GM12865 (cell line): ENCODE measurements around the gene PLEKHA5.

Source experiments
- DNase-seq: peaks from one replicate; pipeline ENCODE4 v3.0.0; 2010; ENCODE audit warnings: low read depth
- H3K4me3 ChIP-seq: 2 replicates; pipeline ENCODE4 v1.5.1; 2011; ENCODE audit warnings: mild to moderate bottlenecking, low read depth, low read length, control low read depth
- TF ChIP-seq, protein P1 (sequence below): IDR thresholded peaks from 2 replicates; pipeline ENCODE4 v1.5.1; 2011; ENCODE audit warnings: low read length, control low read depth, low read depth, inconsistent platforms; ENCODE audit not compliant: insufficient read depth; ENCODE audit errors: missing control alignments

Gene PLEKHA5

GRCh38 chr12:19151298-19151697 is 21.8 kb downstream of the PLEKHA5 start:
- no peak overlapping the region for H3K4me3 ChIP-seq
- no peak for DNase-seq
- TF ChIP-seq, protein P1, sequence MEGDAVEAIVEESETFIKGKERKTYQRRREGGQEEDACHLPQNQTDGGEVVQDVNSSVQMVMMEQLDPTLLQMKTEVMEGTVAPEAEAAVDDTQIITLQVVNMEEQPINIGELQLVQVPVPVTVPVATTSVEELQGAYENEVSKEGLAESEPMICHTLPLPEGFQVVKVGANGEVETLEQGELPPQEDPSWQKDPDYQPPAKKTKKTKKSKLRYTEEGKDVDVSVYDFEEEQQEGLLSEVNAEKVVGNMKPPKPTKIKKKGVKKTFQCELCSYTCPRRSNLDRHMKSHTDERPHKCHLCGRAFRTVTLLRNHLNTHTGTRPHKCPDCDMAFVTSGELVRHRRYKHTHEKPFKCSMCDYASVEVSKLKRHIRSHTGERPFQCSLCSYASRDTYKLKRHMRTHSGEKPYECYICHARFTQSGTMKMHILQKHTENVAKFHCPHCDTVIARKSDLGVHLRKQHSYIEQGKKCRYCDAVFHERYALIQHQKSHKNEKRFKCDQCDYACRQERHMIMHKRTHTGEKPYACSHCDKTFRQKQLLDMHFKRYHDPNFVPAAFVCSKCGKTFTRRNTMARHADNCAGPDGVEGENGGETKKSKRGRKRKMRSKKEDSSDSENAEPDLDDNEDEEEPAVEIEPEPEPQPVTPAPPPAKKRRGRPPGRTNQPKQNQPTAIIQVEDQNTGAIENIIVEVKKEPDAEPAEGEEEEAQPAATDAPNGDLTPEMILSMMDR = no peak

- TF ChIP-seq, protein P1 = no peak
- DNase-seq = no peak
- no peak overlapping the region for H3K4me3 ChIP-seq
These were observed 23.9 kb downstream of the PLEKHA5 start for GRCh38 chr12:19153396-19153795.

- DNase-seq = no peak
- TF ChIP-seq, protein P1 = no peak
These were observed 25.2 kb downstream of the PLEKHA5 start for GRCh38 chr12:19154686-19155085.

DNA sequence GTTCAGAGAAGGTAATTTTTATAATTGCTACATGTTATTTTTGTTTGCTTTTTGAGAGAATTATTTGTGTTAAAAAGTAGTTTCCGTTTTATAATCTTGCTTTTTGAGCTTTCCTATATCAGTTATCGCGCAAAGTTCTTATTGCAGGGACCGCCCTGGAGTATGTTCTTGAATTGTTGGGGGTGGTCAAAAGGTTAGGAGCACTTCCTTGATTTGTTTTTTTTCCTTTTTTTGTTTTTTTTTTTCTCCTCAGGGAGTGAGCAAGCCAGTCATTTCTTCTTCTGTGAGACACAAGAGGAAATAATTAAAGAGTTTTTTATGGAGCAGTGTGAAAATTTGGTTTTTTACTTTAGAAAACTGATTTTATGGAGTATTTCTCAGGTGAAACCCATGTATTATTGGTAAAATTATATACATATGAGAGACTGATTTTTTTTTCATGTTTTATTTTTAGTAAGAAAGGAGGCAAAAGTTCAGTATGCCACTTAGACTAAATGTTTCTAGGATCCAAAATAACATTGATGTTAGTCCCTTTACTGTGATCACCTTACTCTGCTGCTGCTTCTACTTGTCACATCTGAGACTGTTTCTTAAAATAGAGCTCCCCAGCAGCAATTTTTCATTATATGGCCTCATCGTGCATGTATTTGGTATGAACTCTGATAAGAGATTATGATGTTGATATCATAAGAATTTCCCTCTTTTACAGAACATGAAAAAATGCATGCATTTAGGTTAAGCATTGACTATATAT is 26.6 kb downstream of the PLEKHA5 start:
- no peak overlapping the region for H3K4me3 ChIP-seq
- TF ChIP-seq, protein P1 = no peak
- DNase-seq = no peak

More at GRCh38 chr12:19154686-19155085, 25.2 kb downstream of the PLEKHA5 start:
- H3K4me3 ChIP-seq = no peak overlapping the region

GRCh38 chr12:19158923-19159322 is 29.4 kb downstream of the PLEKHA5 start:
- TF ChIP-seq, protein P1 = no peak
- no peak overlapping the region for H3K4me3 ChIP-seq
- no peak for DNase-seq

GRCh38 chr12:19161216-19161615 is 31.7 kb downstream of the PLEKHA5 start:
- no peak overlapping the region for H3K4me3 ChIP-seq
- no peak for DNase-seq
- TF ChIP-seq, protein P1 = no peak

DNA sequence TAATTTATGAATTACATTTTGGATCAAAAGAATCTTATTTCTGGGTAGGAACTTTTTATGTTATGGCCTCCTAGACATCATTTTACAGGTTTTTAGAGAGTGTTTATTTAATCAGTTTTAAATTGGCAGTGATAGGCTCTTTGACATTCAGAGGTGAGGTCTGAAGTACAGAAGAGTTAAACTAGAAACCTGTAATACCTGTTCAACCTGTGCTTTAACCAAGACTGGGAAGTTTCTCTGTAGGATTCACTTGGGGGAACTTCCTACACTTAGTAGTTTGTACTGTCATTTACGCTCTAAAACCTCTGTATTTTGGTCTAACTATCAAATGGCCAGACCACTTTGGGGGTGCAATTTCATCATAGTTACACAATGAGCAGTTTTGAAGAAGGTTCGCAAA is 35.9 kb downstream of the PLEKHA5 start:
- no peak overlapping the region for H3K4me3 ChIP-seq
- no peak for DNase-seq
- TF ChIP-seq, protein P1 = no peak
